SK-N-MC (cell line): ENCODE results near the gene HOXB4.

Experiments
- EZH2 ChIP-seq: fragments of 200-600 bp; sonication (generic); IDR thresholded peaks from one replicate; pipeline ENCODE4 v1.6.1; 2017; ENCODE audit warnings: antibody characterized with exemption
- FOXP2 ChIP-seq: optimal IDR thresholded peaks from 2 replicates; pipeline ENCODE3; 2011; ENCODE audit warnings: mild to moderate bottlenecking, moderate library complexity; ENCODE audit not compliant: insufficient read depth; ENCODE audit errors: extremely low read length, control extremely low read depth
- POLR2AphosphoS5 ChIP-seq: IDR thresholded peaks from 2 replicates; pipeline ENCODE4 v1.6.1; 2012; ENCODE audit warnings: mild to moderate bottlenecking, low read depth, low read length, borderline replicate concordance

- TF ChIP-seq POLR2AphosphoS5 (no peak), EZH2 (no peak), FOXP2 (no peak)
These were observed 47.3 kb downstream of the HOXB4 start, which contains the start of gene HOXB1 for GRCh38 chr17:48530887-48531272.
